Stimulated activated CD4-positive, alpha-beta T cell treated with anti-CD3 and anti-CD28 coated beads, Interleukin-15, amount 100 ng/mL, for 48 hours (primary cell): Measurements from ENCODE around the gene NFILZ.

ENCODE experiments used
- DNase-seq, 2 donors: peaks; one replicate each; pipeline ENCODE4 v3.0.0-alpha.2; 2020; ENCODE audit warnings: low read depth in 2 of 2

NFILZ gene, protein sequence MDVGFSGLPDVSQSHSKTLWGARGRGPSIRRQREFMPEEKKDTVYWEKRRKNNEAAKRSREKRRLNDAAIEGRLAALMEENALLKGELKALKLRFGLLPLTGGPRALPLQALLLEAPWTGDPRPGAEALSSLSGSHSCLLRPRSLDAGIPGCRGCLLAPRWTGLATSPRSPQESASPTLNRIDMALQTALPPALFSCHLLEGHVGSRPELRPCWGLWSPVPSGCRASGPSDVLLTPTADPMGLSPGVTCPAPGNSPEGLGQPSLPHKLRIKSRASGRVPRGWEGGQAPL

DNA sequence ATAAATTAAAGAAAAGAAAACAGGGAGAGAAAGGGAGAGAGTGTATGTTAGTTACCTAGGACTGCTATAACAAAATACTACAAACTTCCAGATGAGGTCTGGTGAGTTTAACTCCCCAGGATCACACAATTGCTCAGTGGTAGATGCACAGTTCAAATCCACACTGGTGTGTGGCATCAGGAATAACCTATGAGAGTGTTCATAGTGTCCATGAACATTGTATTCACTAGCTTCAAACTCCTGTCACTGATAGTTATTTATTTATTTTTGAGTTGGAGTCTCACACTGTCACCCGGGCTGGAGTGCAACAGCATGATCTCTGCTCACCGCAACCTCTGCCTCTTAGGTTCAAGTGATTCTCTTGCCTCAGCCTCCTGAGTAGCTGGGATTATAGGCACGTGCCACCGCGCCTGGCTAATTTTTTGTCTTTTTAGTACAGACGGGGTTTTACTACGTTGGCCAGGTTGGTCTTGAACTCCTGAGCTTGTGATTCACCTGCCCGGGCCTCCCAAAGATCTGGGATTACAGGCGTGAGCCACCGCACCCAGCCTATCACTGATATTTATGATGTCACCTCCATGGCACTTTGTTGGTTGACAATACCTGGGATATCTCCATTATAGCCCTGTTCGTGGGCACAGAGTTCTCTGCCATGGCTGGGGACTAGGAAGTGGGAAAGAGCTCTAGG lies at the start of gene NFILZ:
Gene NFILZ (plus strand): TSS at position 638 of the 688 bp plus-strand sequence. CDS start 46,133 bp downstream, outside the sequence.
- DNase-seq = no peak

DNA sequence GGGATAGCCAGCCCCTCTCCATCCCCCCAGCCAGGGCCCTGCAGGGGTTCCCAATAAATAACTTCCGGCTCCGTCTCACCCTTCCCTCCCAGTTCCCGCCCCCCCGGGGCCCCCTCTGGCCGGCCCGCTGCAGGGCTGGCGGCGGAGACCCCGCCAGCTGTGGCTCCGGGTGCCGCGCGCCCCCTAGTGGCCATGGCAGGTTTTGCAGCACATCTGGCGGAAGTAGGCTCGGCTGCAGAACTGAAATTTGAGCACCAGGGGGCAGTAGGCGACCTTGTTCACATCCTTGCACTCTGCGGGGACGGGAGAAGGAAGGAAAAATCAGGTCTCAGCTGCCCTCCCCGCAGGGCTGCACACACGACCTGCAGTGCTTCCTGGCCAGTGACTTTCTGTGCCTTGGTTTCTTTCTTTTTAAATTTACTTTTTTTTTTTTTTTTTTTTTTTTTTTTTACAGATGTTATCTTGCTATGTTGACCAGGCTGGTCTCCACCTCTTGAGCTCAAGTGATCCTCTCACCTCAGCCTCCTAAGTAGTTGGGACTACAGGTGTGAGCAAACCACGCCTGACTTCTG lies 49.6 kb upstream of the NFILZ start:
- DNase-seq = peak; percentile 70 to 75

DNA sequence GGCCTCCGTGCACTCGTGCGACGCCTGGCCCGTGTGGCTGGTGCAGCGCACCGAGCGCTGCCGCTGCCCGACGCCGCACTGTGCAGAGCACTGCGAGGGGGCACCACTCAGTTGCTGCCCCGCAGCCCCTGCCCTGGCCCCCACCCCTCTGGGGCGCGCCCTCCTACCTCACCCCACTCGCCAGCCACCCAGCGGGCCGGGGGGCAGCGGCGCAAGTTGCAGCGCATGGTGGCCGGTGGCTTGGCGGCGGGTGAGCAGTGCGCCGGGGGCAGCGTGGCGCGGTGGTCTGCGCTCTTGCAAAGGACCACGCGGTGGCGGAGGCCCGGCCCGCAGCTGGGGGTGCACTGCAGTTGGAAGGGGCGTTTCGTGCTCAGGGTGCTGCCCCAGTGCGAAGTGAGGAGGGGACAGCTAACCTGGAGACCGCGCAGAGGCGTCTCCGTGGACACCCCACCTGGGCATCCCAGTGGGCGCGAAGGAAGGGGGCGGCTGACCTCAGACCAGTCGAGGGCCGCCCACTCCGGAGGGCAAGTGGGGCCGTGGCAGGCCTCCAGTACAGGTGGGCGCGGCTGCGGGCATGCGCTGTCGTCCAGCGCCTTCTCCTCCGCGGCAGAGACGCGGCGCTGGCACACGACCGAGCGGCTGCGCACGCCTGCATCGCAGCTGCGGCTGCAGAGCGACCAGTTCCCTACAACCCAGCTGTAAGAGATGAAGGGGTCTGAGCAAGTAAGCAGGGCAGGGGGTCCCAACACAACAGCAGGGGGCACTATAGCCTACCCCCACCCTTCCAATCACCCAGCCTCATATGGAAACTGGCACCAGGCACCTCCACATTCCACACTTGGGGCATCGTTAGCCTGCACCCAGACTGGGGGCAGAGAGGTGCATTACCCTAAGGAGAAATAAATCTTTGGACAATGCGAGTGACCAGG lies 45.2 kb upstream of the NFILZ start:
- no peak for DNase-seq

DNA sequence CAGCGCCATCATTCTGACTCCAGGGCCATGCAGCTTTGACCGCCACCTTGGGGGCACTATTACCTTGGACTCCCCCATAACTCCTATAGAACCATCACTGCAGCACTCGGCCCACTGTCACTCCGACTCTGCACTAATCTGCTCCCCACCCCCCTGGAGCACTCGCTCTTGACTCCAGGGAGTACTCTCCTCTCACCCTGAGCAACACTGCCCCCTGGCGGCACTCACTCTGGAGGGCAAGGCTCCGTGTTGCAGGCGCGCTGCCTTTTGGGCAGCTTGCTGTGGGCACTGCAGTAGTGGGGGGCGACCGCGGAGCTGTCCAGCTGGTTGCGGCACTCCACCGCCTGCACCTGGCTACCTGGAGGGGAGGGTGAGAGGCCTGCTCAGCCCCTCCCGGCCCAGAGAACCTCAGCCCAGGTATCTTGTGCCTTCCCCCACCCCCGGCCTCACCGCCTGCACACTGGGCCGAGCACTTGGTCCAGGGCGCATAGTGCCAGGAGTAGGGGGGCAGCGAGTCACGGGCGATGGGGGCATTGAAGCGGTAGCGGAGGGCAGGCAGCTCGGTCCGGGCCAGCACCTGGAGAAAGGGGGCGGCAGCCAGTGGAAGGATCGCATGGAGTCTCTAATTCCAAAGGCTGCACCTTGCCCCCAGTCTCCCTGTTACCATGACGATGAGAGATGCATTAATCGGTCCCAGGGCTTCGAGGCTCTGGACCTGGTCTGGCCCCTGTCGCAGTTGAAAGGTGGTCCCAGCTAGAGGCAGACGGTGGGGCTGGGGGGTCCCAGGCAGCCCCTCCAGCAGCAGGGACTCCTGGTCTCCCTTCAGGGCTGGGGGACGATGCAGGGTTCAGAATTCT lies 44.3 kb upstream of the NFILZ start:
- DNase-seq = no peak

DNA sequence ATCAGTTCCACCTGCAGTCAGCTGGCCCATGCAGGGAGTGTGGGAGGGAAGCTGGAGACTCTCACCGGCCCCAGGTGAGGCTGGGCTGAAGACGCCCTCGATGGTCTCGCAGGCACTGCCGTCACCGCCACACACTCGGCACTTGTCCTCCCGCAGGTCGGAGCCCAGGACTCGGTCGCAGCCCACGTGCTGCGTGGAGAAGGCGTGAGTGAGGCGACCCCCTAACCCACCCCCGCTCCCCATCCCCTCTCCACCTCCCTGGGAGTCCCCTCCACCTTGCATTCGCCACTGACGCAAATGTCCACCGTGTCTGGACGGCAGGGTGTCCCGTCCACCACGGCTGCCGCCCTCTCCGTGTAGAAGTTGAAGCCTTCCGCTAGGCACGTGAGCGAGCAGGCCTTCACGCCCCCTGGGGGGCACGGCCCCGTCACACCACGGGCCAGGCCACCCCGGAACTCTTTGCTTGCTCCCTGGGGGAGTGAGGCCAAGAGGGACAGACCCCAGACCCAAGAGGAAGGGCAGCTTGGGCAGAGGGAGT lies 41.2 kb upstream of the NFILZ start:
- no peak for DNase-seq

DNA sequence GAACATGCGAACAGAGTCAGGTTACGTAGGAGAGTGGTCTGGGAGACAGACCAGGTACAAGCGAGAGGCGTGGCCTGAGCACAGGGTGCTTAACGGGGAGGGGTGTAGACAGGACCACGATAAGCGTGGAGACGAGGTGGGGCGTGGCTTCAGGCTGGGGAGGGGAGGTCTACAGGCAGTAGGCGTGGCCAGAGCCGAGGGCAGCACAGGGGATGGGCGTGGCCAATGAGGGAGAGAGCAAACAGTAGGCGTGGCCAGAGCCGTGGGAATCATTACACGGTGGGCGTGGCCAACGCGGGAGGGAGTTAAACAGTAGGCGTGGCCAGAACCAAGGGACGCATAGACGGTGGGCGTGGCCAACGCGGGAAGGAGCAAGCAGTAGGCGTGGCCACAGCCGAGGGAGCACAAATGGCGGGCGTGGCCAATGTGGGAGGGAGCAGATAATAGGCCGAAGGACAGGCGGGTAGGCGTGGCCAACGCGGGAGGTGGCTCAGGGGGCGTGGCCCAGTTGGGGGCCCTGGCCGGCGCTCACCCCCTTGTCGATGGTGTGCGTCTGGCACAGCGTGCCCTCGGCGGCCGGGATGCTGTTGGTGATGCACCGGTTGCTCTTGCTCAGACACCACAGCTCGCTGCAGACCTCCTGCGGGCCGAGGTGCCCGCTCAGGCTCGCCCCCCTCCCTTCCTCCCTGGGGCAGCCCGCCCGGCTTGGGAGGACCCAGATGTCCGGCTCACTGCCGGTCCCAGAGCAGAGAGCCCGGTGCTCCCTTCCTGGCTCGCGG lies 38.0 kb upstream of the NFILZ start:
- DNase-seq = peak; percentile 96 to 97

DNA sequence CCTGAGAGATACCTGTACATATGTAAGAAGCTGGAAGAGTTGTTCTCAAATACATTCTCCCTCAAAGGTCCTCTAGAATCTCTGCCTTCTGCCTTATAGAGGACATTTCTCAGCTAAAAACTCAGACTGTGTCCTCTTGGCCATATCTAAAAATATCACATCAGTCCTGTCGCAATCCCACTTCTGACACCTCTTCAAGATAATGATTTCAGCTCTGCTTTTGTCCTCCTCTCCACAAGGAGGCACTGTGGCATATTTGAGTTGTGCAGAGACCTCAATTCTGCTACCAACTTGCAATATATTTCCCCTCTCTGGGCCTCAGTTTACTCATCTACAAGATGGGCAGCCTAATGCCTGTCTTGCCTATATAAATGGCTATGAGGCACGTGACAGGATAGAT lies 36.5 kb upstream of the NFILZ start:
- no peak for DNase-seq

DNA sequence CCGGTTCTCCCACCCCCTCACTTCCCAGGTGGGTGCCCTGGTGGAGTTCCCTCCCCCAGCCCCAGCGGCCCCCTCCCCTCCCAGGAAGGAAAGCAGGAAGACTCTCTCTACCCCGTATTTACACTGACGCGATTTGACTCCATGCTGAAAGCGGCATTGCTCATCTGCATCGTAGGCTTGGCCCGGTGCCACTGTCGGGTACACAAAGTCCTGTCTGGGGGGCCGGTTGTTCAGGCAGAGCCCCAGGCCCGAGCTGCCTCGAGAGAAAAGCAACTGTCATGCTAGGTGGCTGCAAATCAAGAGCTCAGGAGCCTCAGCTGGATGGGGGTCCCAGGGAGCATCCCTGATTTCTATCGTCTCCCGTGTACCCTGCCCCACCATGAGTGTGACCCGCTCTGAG lies 34.8 kb upstream of the NFILZ start:
- DNase-seq = no peak

DNA sequence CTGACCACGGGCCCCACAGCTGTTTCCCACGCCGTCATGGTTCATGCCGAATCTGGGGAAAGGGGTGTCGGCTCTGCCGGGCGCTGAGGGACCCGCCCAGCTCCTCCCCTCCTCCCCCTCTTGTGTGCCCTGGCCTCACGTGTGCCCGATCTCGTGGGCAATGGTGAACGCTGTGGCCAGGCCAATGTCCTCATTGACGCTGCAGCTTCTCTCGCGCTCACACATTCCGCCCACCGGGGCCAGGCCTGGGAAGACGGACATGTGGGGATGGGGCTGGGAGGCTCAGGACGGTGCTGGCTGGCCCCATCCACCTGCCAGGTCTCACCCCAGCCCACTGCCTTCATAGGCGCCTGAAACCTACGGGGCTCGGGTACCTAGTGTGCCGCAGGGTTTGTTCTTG lies 34.3 kb upstream of the NFILZ start:
- no peak for DNase-seq

DNA sequence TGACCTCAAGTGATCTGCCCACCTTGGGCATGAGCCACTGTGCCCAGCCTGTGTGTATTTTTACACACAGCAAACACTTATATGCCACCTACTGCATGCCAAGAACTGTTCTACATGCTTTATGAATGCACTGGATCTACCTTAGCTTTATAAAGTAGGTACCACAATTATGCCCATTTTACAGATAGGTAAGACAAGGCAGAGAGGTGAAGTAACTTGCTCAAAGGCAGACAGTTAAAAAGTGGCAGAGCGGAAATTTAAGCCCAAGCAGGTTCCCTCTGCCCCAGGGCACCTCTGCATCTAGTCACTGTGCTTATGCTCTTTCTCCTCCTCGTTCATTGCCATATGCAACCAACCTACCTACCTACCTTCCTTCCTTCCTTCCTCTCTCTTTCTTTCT lies 30.4 kb upstream of the NFILZ start:
- no peak for DNase-seq

DNA sequence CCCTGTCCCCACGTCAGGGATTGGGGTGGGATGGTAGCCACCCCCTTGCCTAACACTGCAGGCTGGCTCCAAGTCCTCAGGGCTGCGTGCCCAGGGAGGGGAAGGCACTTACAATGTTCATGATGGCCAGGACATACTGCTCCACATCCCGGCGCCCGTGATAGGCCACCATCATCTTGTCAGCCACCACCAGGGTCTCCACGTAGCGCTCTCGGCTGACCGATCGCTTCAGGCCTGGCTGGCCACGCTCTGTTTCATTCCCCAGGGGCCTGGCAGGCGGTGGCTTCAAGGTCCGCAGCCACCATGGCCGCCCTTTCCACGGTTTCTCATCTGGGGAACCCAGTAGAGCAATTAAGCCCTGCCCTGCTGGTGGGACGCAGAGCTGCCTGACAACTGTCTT lies 29.6 kb upstream of the NFILZ start:
- no peak for DNase-seq

DNA sequence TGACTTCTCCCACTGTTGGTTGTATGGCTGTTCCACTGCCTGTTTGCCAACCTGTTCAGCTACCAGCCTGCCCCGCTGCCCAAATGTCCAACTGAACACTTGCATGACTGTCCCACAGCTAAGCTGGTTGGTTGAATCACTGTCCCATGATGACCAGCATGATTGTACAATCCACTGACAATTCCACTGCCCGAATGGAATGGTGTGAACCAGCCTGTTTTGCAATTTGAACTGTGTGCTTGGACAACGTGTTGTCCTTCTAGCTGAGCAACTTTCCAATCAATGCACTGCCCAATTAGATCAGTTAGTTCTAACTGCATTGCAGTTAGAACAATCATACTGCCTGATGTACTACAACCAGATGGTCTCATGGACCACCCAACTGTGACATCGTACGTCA lies 28.6 kb upstream of the NFILZ start:
- no peak for DNase-seq

DNA sequence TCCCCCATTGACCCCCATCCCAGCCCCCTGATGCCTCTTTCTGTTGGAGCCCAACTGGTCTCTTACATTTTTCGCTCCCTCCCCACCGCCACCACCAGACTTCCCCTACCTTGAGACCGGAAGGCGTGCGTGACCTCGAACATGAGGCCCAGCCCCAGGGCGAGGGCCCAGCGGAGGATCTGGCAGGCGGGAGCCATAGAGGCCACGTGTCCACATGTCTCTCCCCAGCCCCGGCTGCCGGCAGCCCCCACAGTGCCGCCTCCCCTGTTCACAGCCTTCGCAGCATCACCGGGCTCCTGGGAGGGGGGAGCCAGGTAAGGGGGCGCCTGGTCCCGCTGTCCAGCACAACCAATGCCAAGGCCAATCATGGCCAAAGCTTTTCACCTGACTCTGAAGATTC lies 24.9 kb upstream of the NFILZ start:
- DNase-seq = no peak

DNA sequence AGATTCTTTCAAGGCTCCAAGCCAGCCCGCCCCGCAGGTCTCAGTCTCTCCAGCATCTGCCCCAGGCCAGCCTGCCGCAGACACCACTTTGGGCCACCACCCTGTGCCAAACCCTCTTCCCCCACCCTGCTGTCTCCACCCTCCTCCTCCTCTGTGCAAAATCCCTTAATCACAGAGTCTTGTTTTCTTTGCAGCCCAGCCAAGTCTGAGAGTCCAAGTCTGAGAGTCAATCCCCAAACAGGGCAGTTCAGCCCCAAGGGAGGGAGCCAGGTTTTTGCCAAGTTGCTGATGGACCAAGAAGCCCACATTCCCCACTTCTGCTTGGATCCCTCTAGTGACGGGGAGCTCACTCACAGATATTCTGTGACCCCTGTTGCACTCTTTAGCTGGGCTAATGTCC lies 23.0 kb upstream of the NFILZ start:
- no peak for DNase-seq

DNA sequence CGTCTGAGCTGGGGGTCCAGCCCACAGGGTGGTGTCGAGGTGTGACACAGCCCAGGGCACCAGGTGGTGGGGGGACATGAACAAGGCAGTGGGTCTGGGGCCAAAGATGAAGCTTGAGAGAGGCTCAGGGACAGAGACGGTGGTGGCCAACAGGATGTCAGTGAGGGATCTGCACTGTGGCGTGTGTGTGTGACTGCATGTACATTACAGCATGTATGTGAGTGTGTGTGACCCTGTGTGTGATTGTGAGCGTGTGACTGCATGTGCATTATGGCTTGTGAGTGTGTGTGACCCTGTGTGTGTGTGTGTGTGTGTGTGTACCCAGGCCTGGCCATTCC lies 21.5 kb upstream of the NFILZ start:
- DNase-seq = no peak

DNA sequence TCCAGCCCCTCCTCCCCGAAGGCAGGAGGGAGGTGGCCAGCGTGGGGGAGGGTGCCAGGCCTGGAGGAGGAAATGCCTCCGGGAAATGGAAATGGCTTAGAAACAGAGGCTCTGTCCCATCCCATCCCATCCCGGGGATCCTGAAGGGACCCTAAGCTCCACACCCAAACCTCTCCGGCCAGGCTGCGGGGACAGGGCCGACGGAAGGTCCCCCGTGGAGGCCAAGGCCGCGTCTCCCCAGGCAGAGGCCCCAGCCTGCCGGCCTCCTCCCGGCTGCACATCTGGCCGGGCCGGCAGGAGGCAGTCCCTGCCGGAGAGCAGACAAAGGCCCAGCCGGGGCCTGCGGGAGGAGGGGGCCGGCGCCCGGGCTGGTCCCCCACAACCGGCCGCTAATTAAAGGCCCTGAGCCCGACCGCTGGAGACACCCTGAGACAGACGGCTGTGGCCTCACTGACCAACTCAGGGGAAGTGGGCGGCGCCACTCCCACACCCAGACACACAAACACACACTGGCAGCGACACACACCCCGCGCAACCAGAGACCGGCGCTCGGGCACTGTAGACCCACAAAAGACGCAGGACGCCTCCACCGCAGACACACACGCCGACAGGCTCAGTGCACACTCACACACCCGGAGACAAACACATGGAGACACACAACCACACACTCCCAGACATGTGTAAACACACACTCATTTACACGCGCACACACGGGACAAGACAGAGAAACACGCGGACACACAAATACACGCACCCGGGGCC lies 21.0 kb upstream of the NFILZ start:
- peak in 1 of 2 donors; percentile 8 for DNase-seq

DNA sequence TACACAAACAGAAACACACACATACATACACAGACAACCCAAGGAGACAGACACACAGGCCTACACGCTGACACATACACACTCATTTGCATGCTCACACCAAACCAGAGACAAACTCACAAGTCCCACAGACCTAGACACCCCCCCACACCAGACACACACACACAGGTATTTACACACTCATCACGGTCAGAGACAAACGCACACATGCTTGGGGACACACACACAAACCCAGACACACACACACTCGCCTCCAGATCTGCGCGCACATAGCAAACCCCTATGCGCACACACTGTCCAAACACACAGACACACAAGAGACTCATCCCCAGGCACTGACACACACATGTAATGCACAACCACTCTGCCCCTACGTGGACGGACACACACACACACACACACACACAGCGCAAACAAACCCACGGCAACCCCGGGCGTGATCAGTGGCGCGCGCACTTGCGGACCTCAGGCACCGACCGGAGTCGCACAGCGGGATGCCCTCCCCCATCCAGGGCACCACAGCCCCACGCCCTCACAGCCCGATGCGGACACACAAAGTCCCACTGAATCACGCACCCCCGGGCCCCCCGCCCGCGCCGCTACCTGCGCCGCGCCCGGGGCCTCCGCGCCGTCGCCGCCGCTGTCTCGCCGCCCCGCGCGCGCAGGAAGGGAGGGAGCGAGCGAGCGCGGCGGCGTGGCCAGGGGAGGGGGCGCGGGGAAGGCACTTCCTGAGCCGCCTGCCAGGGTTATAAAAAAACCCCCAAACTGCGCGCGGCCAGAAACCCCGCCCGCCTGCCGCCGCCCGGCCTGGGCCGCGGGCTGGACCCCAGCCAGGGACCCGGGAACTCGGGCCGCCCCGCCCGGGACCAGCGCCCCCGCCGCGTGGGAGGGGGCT lies 20.1 kb upstream of the NFILZ start, which contains the start of gene ADAMTS10:
Gene ADAMTS10 (minus strand): TSS at position 675 of the 895 bp plus-strand sequence. CDS start 5,005 bp downstream, outside the sequence.
- peak in 1 of 2 donors; percentile 9 for DNase-seq

DNA sequence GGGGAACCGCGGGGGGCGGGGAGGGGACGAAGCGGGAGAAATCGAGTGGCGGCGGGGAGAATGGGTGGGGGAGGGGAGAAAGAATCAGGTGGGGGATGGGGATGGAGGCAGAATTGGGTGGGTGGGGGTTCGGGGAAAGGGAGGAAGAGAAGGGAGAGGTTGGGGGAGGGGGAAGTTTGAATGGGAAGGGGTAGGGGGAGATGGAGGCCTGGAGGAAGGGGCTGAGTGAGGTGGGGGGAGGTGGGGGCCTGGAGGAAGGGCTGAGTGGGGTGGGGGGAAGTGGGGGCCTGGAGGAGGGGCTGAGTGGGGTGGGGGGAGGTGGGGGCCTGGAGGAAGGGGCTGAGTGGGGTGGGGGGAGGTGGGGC lies 19.5 kb upstream of the NFILZ start:
- DNase-seq = no peak
